ENCODE data around the gene VDR.

DNA sequence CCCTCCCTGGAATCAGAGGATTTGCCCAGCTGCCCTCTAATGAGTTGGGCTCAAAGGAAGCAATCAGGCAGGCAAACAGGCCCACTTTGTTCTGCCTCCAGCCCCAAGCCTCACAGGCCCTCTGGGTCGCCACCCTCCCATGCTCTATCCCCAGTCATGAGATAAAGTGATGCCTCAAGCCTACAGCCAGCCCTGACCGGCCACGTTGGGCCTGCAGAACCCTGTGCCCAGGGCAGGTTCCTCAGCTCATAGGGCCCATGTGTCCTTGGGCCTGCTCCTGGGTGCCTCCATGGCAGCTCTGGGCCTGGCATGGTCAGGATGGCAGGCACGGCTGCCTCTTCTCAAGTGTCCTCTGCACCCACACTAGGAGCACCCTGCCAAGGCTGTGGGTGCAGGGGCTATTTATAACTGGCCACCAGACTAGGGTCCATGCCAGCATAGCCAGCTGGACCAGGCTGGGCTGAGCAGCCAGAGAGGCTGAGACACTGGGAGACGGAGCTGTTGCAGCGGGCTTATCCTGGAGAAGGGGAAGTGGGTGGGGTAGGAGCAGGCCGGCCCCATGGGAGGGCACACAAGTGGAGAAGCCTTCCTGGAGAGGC, 105.3 kb downstream of the VDR start:
- TF ChIP-seq, protein P1, sequence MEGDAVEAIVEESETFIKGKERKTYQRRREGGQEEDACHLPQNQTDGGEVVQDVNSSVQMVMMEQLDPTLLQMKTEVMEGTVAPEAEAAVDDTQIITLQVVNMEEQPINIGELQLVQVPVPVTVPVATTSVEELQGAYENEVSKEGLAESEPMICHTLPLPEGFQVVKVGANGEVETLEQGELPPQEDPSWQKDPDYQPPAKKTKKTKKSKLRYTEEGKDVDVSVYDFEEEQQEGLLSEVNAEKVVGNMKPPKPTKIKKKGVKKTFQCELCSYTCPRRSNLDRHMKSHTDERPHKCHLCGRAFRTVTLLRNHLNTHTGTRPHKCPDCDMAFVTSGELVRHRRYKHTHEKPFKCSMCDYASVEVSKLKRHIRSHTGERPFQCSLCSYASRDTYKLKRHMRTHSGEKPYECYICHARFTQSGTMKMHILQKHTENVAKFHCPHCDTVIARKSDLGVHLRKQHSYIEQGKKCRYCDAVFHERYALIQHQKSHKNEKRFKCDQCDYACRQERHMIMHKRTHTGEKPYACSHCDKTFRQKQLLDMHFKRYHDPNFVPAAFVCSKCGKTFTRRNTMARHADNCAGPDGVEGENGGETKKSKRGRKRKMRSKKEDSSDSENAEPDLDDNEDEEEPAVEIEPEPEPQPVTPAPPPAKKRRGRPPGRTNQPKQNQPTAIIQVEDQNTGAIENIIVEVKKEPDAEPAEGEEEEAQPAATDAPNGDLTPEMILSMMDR (IDR thresholded peaks at IDR 0.05): no peak
- TF ChIP-seq POLR2A (IDR thresholded peaks at IDR 0.05) (no peak), POLR2AphosphoS5 (IDR thresholded peaks at IDR 0.05) (no peak)
